Mucosa of gallbladder (tissue), 1 donor: Measurements from ENCODE around the gene MID2. TPM values are rescaled to one million over a fixed set of nuclear protein-coding genes. Genes with fewer than 3 reads are reported as not detected.
A peak's percentile ranks its signal among the peaks of the same experiment; 100 is the strongest.
"Not testable (repeated sequence)": the region's sequence is repeated elsewhere in the genome, so short reads cannot be mapped to it uniquely, and the experiment has no call there.

Experiments used
- DNase-seq: peaks from one replicate; pipeline ENCODE4 v3.0.0-alpha.2; 2020; ENCODE audit warnings: low spot score
- total RNA-seq: library from RNA; stranded (reverse); gene quantifications from one replicate; pipeline ENCODE4 v1.2.1, GENCODE V29; 2021
- donor health status: DM: no; HTN: no; CAD: no.

The MID2 gene
- total RNA-seq, 1 donor from 2014 or later: 20.9 TPM

DNA sequence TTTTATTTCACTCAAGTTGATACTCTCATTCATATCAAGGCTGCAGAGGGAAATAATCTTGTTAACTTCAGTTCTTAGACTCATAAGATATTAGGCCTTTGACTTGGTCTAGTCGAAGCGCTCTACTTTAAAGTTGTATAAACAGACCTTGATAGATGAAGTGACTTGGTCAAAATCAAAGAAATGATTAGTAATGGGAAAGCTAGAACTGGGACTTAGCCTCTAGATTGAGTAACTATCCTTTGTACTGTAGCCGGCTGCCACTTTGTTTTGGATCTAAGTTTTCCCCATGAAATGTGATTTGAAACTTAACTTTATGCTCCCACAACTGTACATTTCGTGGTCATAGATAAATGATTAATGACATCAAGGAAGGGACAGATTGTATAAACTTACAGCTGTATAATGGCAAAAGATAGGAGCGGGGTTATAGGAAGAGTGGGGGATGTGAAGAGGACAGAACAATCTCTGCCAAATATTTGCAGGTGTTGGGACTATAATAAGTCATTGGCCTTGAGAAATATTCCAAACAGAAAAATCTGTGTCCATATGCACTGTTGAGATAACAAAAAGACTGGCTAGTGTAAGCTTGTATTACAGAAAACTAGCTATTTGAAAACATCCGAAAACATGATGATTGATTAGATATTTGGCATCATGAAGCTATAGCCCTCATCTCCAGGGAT, 17.2 kb downstream of the MID2 start:
- DNase-seq: no peak

DNA sequence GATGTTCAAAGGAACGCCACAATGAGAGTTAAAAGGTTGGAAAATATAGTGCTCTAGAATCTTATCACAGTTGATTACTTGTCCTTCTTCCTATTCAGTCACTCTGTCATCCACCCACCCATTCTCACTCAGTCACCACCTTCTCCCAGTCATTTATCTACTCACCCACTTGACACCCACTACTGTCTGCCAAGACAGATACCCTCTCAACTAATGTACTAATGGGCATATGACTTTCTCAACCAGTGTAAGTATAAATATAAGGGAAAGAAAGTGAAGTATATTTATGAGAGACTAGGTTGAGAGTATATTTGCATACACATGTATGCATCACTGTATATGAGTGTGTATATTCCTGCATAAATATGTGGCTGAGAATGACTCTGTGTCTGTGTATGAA, 20.0 kb downstream of the MID2 start:
- DNase-seq: no peak

DNA sequence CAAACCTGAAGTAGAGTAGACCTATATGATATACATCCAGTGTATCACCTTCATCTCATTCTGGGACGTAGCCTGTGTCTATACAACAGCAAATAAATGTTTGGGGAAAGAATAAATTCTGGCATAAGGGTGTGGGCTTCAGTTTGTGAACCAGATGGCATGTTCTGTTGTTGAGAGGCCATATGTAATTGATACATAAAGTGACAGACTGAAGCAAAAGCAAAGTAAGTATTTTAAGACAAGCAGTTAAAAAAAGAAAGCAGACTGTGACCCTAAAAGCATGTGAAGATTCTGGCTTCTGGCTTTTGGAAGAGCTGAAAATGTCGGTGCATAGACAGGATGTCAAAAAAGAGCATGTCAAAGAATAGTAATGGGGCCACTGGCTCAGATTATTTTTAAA, 22.9 kb downstream of the MID2 start:
- DNase-seq: no peak

DNA sequence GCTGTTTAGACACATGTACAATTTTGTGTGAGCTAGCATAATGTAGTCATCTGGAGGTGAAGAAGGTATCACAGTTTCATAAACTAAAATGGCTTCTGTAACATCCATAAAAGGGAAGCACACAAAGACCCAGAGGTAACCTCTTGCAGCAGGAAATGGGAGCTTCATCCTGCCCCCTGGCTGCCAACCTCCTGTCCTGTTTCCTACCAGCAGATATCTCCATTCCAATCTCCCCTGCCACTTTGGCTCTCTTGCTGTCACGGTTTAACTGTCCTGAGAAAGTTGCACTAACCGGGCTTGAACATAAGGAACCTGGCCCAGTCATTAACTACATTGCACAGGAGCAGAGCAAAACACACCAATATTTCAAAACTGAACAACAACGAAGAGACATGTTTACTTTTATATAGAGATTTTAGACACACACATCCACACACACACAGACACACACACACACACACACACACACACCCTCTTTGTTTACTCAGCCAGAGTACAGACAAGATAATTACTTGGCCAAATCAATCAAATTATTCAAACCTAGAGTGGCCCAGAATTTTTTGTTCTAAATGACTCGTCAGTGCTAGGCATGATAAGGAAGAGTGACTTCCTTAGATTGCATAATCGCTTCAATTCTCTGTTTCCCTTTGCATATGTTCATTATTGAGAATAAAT, 24.2 kb downstream of the MID2 start:
- no peak for DNase-seq

DNA sequence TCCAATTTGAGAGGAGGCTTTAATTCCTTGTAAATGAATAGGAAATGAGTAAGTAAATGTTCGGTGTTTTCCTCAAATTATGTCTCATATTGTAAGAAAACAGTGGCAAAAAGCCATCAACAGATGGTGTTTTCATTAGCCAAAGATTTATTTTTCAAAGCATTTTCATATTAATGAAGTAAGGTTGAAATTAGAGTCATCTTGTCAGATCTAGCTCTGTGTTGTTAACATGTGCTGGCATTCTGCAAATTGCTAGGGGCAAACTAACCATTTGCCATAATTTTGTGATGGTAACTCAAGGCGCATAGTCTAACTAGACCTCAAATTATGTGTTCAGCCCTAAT, 24.7 kb downstream of the MID2 start:
- DNase-seq: no peak

DNA sequence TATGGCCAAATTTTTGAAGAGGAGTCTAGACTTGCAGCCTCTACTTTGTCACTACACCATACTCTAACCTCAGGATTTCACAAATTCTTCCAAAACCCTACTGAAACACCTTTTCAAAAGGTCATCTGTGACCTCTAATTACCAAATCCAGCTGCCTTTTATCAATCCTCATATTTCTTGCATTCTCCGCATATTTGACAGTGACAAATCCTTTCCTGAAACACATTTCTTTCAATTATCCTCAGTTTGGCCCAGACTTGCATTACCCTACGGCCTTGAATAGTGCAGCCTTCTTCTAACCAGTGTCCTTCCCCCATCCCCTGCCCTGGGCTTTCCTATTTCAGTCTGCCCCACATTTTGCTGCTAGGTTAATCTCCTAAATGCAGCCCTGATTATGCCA, 25.5 kb downstream of the MID2 start:
- no peak for DNase-seq

DNA sequence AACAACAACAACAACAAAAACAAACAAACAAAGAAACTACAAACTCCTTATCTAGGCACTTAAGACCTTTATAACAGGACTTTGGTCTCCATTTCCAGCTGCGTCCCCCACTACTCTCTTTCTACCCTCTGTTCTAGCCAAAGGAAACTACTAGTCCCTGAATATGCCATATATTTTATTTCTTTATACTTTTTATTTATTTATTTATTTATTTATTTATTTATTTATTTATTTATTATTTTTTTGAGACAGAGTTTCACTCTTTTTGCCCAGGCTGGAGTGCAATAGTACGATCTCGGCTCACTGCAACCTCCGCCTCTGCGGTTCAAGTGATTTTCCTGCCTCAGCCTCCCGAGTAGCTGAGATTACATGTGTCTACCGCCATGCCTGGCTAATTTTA, 26.0 kb downstream of the MID2 start:
- not testable (repeated sequence) for DNase-seq

DNA sequence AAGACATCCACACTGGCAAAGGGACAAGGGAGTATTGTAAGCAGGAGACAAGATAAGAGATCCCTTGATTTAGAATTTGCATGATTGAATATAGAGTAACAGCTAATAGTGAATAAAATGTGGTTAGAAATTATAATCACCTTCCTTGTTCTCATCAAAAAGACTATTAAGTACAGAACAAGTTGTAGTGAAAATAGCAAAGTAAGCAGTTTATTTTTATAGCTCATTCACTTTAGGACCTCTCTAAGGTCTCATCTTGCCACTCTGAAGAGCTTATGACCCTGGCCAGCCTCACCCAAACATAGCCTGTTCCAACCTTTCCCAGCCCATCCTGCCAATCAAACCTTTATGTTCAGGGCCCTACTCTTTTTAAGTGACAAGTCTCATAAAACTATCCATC, 30.6 kb downstream of the MID2 start:
- no peak for DNase-seq

DNA sequence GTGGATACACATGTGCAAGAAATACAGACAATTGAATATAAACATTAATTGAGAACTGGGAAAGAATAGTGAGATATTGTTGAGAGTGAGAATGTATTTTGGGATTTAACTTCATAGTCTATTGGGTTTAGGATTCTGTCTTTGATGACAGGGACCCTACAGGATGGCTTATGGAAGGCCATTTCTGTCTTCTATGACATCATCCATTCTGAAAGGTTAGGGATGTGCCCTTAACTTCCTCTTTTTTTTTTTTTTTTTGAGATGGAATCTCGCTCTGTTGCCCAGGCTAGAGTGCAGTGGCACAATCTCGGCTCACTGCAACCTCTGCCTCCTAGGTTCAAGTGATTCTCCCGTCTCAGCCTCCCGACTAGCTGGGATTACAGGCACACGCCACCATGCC, 31.4 kb downstream of the MID2 start:
- not testable (repeated sequence) for DNase-seq

DNA sequence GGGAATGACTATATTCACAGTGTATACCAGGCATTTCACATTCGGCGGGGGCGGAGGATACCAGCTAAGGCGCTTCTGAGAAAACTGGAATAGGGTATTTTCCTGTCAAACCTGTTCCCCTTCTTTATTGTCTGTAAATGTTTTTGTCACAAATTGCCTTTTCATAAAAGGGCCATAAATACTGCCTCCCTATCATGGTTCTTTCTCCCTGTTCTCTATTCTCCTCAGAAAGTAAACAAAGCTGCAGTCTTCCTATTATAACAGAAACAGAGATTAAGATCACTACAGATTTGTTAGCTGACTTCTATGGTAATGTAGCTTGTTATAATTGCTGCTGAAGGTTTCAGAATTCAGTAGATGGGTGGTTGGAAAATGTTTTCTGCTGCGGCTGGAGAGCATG, 32.2 kb downstream of the MID2 start:
- no peak for DNase-seq

DNA sequence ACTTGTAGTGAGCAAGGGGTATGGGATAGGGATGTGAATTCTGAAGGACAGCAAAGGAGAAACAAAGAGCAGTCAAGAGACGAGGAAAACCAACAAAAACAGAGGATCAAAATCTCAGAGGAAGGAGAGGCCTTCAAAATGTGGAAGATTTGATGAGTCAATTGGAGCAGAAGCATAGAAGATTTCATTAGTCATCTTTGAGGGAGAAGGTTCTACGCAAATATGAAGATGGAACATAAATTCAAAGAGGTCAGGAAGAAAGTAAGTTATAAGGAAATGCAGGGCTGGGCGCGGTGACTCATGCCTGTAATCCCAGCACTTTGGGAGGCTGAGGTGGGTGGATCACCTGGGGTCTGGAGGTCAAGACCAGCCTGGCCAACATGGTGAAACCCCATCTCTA, 35.4 kb downstream of the MID2 start:
- DNase-seq: no peak

DNA sequence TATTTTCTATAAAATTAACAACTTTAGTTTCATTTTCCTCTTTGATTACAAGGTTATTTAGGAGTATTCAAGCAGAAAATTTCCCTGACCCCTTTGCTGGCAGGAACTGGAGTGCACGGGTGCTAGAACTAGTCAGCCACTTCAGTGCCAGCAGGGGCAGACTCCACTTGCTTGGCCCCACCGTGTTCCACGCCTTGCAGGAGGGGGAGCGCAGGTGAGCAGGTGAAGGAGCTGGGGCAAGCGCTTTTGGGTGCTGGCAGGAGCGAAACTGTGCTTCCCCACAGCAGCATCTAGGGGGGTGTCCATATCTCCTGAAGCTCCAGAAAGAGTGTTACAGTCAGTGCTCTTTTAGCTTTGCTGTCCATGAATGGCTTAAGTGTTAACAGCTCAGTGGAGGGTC, 45.5 kb downstream of the MID2 start:
- no peak for DNase-seq

DNA sequence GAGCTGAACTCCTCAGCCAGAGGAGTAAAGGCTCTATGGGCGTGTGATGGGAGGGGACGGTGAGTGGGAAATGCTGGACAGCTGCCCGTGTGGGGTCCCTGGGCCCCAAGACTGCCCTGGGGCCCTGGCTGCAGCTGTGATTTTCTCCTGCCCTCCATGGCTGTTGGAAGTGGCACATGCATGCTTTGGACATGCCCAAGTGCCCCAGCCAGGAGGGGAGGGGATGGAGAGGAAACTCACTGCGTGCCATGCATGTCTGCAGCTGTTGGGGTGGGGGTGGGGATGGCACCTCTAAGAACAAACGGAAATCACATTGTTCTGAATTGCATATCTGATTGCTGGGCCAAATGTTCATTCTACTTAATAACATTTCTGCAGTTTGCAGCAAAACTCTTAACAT, 52.4 kb downstream of the MID2 start:
- no peak for DNase-seq

DNA sequence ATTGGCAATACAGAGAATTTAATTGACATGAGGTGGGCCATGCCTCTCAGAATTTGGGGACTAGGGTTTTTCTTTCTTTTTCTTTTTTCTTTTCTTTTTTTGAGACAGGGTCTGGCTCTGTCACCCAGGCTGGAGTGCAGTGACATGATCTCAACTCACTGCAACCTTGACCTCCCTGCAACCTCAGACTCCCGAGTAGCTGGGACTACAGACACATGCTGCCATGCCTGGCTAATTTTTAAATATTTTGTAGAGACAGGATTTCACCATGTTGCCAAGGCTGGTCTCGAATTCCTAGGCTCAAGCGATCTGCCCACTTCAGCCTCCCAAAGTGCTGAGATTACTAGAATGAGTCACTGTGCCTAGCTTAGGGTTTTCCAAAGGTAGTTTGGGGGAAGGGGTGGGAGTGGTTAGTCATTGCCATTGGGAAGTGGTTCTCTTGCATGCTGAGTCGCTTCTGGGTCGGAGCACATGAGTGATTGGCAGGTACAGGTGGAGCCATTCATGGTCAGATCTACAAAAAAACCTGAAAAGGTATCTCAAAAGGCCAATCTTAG, 54.5 kb downstream of the MID2 start:
- no peak for DNase-seq

DNA sequence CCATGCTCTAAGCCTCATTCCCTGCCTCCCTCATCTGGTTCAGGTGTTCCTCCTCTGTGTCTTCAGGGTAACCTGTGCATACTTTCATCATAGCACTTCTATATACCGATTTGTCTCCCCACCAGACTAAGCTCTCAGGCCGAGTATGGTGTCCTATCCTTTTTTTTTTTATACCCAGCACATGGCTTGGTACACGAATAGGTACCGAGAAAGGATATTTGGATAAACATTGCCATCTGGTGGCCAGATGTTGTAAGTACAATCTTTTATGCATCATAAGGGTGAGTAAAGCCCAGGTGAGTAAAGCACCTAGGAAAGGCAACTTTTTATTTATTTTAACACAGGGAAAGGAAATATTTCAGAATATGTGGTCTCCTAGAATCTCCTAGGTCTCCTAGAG, 68.4 kb downstream of the MID2 start:
- peak; percentile 24 for DNase-seq

DNA sequence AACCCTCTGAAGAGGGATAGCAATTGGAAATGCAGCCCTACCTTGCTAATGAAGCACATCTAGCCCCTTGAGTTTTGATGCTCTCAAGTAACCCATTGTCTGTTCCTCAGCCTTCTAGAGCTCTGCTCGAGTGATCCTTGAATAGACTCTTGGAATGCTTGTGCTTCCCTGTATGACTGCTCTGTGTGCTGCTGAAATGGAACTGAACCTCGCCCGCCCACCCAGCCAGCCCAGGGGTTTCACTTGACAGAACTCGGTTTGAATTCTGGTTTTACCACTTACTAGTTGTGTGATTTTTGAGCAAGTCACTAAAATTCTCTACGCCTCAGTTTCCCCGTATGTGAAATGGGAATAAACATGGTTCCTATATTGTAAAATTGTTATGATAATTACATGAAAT, 77.1 kb downstream of the MID2 start:
- no peak for DNase-seq

DNA sequence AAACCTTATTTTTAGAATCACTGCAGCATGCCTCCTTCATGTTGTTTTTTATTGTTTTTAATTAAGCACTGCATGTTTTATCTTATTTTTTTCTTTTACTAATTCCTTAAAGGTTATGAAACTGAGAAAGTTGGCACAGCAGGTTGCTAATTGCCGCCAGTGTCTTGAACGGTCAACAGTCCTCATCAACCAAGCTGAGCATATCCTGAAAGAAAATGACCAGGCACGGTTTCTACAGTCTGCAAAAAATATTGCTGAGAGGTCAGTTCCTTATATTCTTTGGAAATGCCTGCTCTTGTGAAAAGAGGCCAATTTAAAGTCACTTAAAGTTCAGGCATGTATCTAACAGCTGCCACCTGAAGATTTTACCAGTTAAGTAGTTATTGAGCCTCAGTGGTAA, 79.7 kb downstream of the MID2 start:
- DNase-seq: no peak

DNA sequence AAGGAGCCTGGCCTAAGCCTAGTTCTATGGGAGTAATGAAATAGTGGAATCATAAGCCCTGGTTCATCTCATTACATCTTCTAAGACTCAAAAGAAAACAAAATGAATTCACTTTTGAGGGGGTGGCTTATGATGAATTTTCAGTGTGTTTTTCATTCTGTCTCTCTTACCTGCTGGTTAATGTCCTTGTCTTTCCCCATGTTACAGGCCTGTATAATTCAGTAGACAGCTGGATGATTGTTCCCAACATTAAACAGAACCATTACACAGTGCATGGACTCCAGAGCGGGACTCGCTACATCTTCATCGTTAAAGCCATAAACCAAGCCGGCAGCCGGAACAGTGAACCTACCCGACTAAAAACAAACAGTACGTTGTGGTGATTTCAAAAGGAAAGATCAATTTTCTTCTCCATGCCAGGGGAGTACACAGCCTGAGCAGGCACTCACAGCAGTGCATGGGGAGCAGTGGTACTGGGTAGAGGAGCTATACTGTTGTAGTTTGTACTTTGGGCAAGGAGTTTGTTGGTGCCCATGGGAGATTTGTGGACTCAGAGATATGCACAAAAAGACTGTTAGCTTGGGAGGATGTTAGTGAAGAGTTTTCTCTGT, 98.6 kb downstream of the MID2 start:
- no peak for DNase-seq

DNA sequence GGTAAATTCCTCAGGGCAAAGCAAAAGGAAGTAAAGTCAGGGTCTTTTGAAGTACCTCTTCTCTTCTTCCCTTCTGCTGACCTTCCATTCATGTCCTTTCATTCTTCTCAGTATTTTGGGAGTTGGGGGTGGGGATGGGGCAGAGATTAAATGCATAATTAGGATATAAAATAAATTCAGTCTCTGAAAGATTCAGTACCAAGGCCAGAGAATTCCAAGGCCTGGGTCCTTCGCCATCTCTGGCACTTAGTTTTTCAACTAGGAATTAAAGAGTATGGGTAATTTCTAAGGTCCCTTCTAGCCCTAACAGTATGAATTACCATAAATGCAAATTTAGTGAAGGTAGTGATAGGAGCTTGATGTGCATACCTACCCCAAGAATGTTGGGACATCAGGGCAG, 108.6 kb downstream of the MID2 start:
- no peak for DNase-seq

DNA sequence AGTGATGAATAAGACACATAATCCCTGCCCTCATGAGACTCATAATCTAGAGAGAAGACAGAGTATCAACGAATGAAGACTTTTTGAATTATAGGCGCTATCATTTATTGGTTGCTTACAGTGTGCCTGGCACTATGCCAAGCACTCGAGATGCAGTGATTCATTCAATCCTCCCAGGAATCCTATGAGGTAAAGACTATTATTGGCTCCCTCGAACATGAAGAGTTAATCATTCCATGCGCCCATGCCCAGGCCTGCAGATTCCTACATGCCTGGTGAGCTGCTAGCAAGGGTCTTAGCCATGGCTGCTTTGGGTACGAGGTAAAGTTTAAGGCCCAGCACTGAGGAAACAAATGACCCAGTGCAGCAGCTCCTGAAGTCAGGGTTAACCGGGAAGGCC, 109.5 kb downstream of the MID2 start:
- no peak for DNase-seq

DNA sequence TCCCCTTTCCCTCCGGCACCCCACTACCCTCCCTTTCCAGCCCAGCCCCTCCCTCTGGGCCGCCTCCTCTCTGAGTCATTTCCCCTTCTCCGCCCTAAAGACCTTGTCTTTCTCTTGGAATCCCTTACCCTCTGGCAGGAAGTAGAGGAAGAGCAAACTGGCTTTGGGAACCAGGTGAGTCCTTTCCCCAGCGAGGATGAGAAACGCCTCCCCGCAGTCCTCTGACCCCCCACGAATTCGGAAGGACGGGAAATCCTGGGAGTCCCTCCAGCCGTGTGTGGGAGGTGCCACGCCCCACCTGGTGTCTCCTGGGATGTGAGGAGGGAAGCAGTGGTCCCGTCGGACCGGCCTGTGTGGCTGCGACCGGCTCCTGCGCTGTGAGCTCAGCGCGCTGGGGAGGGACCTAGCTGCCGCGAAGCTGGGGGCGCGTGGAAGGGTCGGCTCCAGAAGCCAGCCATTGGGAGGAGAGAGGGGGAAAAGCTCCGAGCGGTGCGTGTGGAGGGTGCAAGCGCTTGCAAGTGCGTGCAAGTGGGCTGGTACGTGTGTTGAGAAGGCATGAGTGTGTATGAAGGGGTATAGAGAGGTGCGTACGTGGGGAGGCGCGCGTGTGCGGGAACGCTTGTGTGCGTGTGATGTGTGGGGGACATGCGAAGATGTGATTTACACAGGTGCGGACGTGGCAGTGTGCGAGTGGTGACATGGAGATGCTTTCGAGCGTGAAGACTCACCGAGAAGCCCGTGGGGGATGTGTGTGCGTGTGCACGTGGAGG, 110.2 kb downstream of the MID2 start:
- no peak for DNase-seq

DNA sequence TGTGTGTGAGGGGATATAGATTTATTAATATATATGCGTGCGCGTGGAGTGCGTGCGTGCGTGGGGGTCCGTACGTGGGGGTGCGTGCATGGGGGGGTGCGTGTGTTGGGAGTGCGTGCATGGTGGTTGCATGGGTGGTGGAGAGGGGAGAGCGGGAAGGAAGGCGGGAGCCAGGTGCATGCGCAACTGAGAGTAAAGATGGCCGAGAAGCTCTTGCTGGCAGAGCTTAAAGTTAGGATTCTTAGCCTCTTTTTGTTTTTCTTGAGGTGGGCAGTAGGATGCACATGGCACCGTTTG, 110.7 kb downstream of the MID2 start:
- no peak for DNase-seq

DNA sequence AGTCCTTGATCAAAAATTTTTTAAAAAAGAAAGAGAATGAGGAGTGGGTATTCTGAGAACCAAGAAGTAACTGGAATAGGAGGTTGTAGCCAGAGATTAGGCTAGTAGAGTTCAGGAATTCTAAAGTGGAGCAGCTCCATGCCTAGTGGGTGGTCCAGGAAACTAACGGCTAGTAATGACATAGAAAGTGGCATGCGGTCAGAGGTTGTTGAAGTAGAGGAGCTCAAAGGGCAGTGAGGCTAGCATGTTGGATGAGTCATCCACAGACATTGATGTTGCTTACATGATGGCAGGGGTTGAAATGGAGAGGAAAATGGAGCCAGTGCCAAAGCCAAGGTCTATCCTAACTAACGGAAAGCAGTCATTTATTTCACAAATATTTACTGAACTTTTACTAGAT, 114.4 kb downstream of the MID2 start:
- no peak for DNase-seq
